H4 (cell line): ENCODE results near the gene OR4X1. TPM values are rescaled to one million over a fixed set of nuclear protein-coding genes. Genes with fewer than 3 reads are reported as not detected.
A peak's percentile ranks its signal among the peaks of the same experiment; 100 is the strongest.
"Not testable (repeated sequence)": the region's sequence is repeated elsewhere in the genome, so short reads cannot be mapped to it uniquely, and the experiment has no call there.

Experiments used
- DNase-seq: peaks from one replicate; pipeline ENCODE4 v3.0.0-alpha.2; 2015; ENCODE audit warnings: low spot score
- total RNA-seq: library from RNA; depleted of rRNA; stranded (reverse); fragments of >200 nt; shearing (Covaris generic); gene quantifications from 2 replicates; pipeline ENCODE4 v1.2.3, GENCODE V29; 2014; rRNA removed

Gene OR4X1
- total RNA-seq, result not detected in 2 replicates

- no peak for DNase-seq
Observed at GRCh38 chr11:48263423-48263911, at the start of gene OR4X1. TSS of gene OR4X1 (plus strand) at chr11:48263861. CDS start at chr11:48263861, 0 bp downstream.

- no peak for DNase-seq
Observed at GRCh38 chr11:48216510-48216909, 47.2 kb upstream of the OR4X1 start, which contains the start of gene OR4B1. TSS of gene OR4B1 (plus strand) at chr11:48216810. CDS start at chr11:48216810, 0 bp downstream.

- no peak for DNase-seq
Observed at GRCh38 chr11:48228761-48229160, 34.9 kb upstream of the OR4X1 start.

- DNase-seq, result not testable (repeated sequence)
Observed at GRCh38 chr11:48230057-48230456, 33.6 kb upstream of the OR4X1 start.

GRCh38 chr11:48237727-48238126 is 25.9 kb upstream of the OR4X1 start:
- no peak for DNase-seq

GRCh38 chr11:48242501-48242900 is 21.2 kb upstream of the OR4X1 start:
- no peak for DNase-seq

- no peak for DNase-seq
Observed at GRCh38 chr11:48244804-48245203, 18.9 kb upstream of the OR4X1 start, which contains the start of gene OR4X2. TSS of gene OR4X2 (plus strand) at chr11:48245104. CDS start at chr11:48245104, 0 bp downstream.

GRCh38 chr11:48248902-48249301 is 14.8 kb upstream of the OR4X1 start:
- no peak for DNase-seq

- no peak for DNase-seq
Observed at GRCh38 chr11:48261600-48261999, 2.1 kb upstream of the OR4X1 start.

- no peak for DNase-seq
Observed at GRCh38 chr11:48270621-48271020, 7.0 kb downstream of the OR4X1 start.

GRCh38 chr11:48272606-48273005 is 8.9 kb downstream of the OR4X1 start:
- no peak for DNase-seq

- no peak for DNase-seq
Observed at GRCh38 chr11:48305923-48306322, 42.3 kb downstream of the OR4X1 start, which contains the start of gene OR4S1. TSS of gene OR4S1 (plus strand) at chr11:48306223. CDS start at chr11:48306223, 0 bp downstream.

GRCh38 chr11:48307760-48308386 is 44.2 kb downstream of the OR4X1 start:
- DNase-seq, result peak; percentile 43

- not testable (repeated sequence) for DNase-seq
Observed at GRCh38 chr11:48313590-48313989, 49.9 kb downstream of the OR4X1 start.

Other genes starting within 250 kb of the OR4X1 start
- gene OR4B1, start 47.1 kb upstream of the OR4X1 start, total RNA-seq, result not detected in 2 replicates
- gene OR4X2, start 18.8 kb upstream of the OR4X1 start, total RNA-seq, result not detected in 2 replicates
- not detected in 2 replicates for gene OR4S1, start 42.4 kb downstream of the OR4X1 start, total RNA-seq
- gene OR4C3, start 61.1 kb downstream of the OR4X1 start, total RNA-seq, result not detected in 2 replicates
- gene OR4C5, start 102.6 kb downstream of the OR4X1 start, total RNA-seq, result not detected in 2 replicates
- not detected in 2 replicates for gene OR4A47, start 224.9 kb downstream of the OR4X1 start, total RNA-seq